LNCaP clone FGC (cell line): ENCODE data around the gene FBXO7.

ENCODE experiments used
- DNase-seq: peaks from one replicate; pipeline ENCODE4 v3.0.0-alpha.2; 2011; ENCODE audit warnings: low read depth
- H3K4me3 ChIP-seq: 2 replicates; pipeline ENCODE4 v1.5.1; 2011; ENCODE audit warnings: mild to moderate bottlenecking, low read depth, low read length, control low read depth
- TF ChIP-seq, protein P1 (sequence below): IDR thresholded peaks from 2 replicates; pipeline ENCODE4 v1.5.1; 2012; ENCODE audit warnings: mild to moderate bottlenecking; ENCODE audit not compliant: control insufficient read depth, insufficient read depth; ENCODE audit errors: extremely low read depth

FBXO7 gene

DNA sequence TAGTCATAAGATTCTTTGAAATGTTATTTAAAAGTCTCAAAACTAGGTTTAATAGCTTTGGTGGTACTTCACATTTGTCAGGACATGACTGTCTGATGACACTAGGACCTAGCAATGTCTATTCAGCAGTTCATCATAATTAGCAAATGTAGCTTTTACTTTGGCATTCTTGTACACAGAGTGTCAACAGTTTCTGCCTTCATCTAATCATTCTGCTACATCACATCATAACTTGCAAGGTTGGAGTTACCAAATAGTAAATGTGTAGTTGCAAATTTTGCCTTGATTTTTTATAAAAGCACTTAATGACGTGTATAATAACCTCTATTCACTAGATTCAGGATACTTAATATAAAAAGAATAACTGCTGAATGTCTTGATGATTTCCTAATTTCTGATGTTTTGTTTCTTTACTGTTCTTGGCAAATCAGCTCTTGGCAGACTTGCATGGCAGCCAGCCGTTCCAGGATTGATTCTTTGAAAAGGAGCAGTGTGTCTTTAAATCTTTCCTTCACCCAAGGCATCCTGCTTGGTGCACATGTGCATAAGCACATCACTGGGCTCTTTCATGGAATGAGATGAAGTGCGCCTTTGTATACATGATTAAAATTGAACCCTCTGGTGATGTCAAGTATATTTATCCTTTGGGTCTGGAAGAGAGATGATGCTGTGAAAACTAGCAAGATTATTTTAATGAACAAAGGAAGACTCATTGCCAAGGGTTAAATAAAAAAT, 12.2 kb downstream of the FBXO7 start:
- TF ChIP-seq, protein P1, sequence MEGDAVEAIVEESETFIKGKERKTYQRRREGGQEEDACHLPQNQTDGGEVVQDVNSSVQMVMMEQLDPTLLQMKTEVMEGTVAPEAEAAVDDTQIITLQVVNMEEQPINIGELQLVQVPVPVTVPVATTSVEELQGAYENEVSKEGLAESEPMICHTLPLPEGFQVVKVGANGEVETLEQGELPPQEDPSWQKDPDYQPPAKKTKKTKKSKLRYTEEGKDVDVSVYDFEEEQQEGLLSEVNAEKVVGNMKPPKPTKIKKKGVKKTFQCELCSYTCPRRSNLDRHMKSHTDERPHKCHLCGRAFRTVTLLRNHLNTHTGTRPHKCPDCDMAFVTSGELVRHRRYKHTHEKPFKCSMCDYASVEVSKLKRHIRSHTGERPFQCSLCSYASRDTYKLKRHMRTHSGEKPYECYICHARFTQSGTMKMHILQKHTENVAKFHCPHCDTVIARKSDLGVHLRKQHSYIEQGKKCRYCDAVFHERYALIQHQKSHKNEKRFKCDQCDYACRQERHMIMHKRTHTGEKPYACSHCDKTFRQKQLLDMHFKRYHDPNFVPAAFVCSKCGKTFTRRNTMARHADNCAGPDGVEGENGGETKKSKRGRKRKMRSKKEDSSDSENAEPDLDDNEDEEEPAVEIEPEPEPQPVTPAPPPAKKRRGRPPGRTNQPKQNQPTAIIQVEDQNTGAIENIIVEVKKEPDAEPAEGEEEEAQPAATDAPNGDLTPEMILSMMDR, result no peak
- no peak for DNase-seq
- H3K4me3 ChIP-seq, result no peak overlapping the region

DNA sequence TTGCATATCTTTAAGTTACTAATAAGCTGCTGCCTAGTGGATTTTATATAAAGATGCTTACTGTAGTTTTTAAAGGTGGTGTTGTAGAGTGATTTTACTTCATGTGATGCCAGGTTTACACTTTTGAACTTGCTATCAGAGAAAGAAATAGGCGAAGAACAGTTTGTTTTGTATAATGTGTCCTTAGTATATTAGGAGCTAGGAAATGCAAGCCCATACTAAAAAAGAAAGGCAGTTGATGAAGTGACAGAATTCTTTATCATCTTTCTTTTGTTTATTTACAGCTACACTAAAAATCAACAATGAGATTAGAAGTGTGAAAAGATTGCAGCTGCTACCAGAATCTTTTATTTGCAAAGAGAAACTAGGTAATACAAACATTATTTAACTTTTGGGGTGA, 12.8 kb downstream of the FBXO7 start:
- TF ChIP-seq, protein P1, result no peak
- DNase-seq, result no peak
- H3K4me3 ChIP-seq, result no peak overlapping the region

DNA sequence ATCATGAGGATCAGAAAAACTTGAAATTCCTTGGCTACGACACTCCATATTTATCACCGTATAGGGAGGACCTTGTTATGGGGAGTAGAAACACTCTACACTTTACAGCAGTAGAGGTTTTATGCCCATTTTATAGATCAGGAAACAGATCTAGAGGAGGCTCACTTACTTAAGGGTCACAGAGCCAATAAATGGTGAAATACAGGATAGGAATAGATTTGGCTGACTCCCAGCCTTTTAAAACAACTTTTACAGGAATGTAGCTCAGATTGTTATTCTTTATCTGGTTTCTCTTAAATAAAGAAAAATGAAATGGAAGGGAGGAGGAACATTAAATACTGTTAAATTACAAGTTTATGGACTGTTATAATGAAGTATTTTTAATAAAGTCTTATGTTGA, 14.8 kb downstream of the FBXO7 start:
- TF ChIP-seq, protein P1, result no peak
- peak; percentile 50 for DNase-seq
- H3K4me3 ChIP-seq, result no peak overlapping the region

DNA sequence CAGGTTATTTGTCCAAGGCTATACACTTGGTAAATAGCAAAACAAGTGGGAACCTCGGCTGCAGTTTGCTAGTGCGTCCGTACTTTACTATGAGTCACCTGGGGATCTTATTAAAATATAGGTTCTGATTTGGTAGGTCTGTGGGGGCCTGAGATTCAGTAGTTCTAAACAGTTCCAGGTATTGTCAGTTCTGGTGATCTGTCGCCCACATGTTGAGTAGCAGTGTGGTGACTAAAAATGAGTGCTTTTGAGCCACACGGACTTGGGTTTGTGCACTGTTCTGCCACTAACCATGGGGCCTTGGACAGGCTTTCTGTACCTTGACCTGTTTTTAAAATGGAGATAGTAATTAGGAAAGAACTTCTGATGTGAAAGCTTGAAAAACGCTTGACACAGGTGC, 15.7 kb downstream of the FBXO7 start:
- no peak for DNase-seq
- TF ChIP-seq, protein P1, result no peak
- no peak overlapping the region for H3K4me3 ChIP-seq

DNA sequence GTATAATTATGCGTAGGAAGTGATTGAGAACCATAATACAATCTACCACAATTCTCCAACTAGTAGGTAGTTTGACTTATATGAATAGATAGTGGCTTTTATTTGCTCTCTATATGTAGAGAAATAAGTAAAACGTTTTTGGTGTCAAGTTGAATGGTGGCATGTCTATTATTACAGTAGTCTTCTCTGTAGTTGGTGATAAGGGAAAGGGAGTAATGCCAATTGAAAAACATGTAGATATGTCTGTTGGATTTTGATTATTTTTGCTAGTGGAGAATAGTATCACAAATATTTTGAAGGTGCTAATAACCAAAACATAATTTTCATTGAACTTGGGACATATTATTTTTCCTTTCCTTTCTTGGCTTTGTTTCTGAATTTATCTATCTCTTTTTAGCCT, 17.5 kb downstream of the FBXO7 start:
- DNase-seq, result no peak
- TF ChIP-seq, protein P1, result no peak
- no peak overlapping the region for H3K4me3 ChIP-seq

GRCh38 chr22:32493551-32493950, 18.9 kb downstream of the FBXO7 start:
- TF ChIP-seq, protein P1, result no peak
- no peak for DNase-seq
- H3K4me3 ChIP-seq, result no peak overlapping the region

DNA sequence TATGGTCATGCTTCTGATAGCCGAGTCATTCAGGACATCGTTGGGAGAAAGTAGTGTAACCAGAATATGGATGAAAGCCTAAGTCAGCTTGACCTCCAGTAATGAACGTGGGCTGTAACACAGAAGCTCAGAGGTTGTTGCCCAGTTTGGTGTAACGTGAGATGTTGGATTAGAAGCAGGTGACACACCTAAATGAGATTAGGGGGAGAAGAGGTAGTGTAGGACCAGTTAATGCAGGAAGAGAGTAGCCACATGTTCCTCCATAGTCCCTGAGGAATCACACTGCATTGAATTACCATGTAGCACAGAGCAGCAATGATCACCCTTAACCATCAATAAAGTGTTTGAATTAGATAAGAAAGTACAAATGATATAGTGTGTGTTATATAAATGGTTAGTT, 20.4 kb downstream of the FBXO7 start:
- TF ChIP-seq, protein P1, result no peak
- DNase-seq, result no peak
- no peak overlapping the region for H3K4me3 ChIP-seq
